Hematopoietic multipotent progenitor cell (in vitro differentiated cells): Measurements from ENCODE around the gene CTNNB1. TPM values are rescaled to one million over a fixed set of nuclear protein-coding genes. Genes with fewer than 3 reads are reported as not detected.

Source experiments
- DNase-seq, 3 donors: peaks; one replicate each; pipeline ENCODE4 v3.0.0-alpha.2; 2011 to 2015; ENCODE audit warnings: low read depth in 2 of 3, low spot score in 2 of 3
- total RNA-seq: library from RNA; depleted of rRNA; stranded (reverse); fragments of >200 nt; gene quantifications from one replicate; pipeline ENCODE4 v1.2.3, GENCODE V29; 2012

Gene CTNNB1
- total RNA-seq, 1 donor, result 571 TPM

- DNase-seq, result no peak
Measured at GRCh38 chr3:41190509-41191284, 8.6 kb upstream of the CTNNB1 start.

GRCh38 chr3:41192885-41193284, 6.4 kb upstream of the CTNNB1 start:
- DNase-seq, result no peak

GRCh38 chr3:41193794-41194539, 5.3 kb upstream of the CTNNB1 start:
- DNase-seq, result no peak

GRCh38 chr3:41194701-41195100, 4.6 kb upstream of the CTNNB1 start:
- no peak for DNase-seq

GRCh38 chr3:41195946-41196345, 3.4 kb upstream of the CTNNB1 start:
- no peak for DNase-seq

- DNase-seq, result no peak
Measured at GRCh38 chr3:41196499-41197410, 2.5 kb upstream of the CTNNB1 start.

GRCh38 chr3:41198046-41198445, 1.3 kb upstream of the CTNNB1 start:
- no peak for DNase-seq

GRCh38 chr3:41198526-41198925, 779 bp upstream of the CTNNB1 start:
- DNase-seq, result peak in 2 of 3 donors; percentile 40 to 57

- peak in 2 of 3 donors; percentile 56 to 60 for DNase-seq
Measured at GRCh38 chr3:41199866-41200668, 762 bp downstream of the CTNNB1 start.

GRCh38 chr3:41200669-41201021, 1.3 kb downstream of the CTNNB1 start:
- DNase-seq, result peak in 2 of 3 donors; percentile 21 to 43

- DNase-seq, result no peak
Measured at GRCh38 chr3:41202075-41202833, 2.9 kb downstream of the CTNNB1 start.

- DNase-seq, result peak in 1 of 3 donors; percentile 37
Measured at GRCh38 chr3:41202834-41203345, 3.6 kb downstream of the CTNNB1 start.

- DNase-seq, result no peak
Measured at GRCh38 chr3:41204369-41204768, 5.1 kb downstream of the CTNNB1 start.

- no peak for DNase-seq
Measured at GRCh38 chr3:41205591-41205990, 6.3 kb downstream of the CTNNB1 start.

- no peak for DNase-seq
Measured at GRCh38 chr3:41207355-41207754, 8.1 kb downstream of the CTNNB1 start.

GRCh38 chr3:41208507-41209220, 9.4 kb downstream of the CTNNB1 start:
- no peak for DNase-seq

- no peak for DNase-seq
Measured at GRCh38 chr3:41209646-41210045, 10.3 kb downstream of the CTNNB1 start.

GRCh38 chr3:41210966-41211365, 11.7 kb downstream of the CTNNB1 start:
- DNase-seq, result no peak

- no peak for DNase-seq
Measured at GRCh38 chr3:41212088-41212487, 12.8 kb downstream of the CTNNB1 start.
